Measurements from ENCODE around the gene LRP2BP. TPM values are rescaled to one million over a fixed set of nuclear protein-coding genes. Genes with fewer than 3 reads are reported as not detected.

LRP2BP gene
- total and polyA plus RNA-seq, 2 of the 13 experiments (the other 11 are each of a cell fraction or from before 2014, with no cell fraction given) = 0.22 to 0.29 TPM

- TF ChIP-seq NFE2L1 (CRISPR knock-in tag; IDR thresholded peaks at IDR 0.05; ENCODE audit: borderline replicate concordance) (peak; percentile 63; the same call in 1 of the 2 replicates), REXO4 (CRISPR knock-in tag; IDR thresholded peaks at IDR 0.05; ENCODE audit: borderline replicate concordance) (peak; percentile 99), PAWR (CRISPR knock-in tag; IDR thresholded peaks at IDR 0.05; ENCODE audit: borderline replicate concordance) (no peak), GZF1 (CRISPR knock-in tag; IDR thresholded peaks at IDR 0.05) (no peak), SMAD9 (CRISPR knock-in tag; IDR thresholded peaks at IDR 0.05) (peak; percentile 81; the same call in 1 of the 2 replicates), ZNF501 (CRISPR knock-in tag; IDR thresholded peaks at IDR 0.05) (peak; percentile 90), KMT2A (CRISPR knock-in tag; IDR thresholded peaks at IDR 0.05) (peak; percentile 82), MBNL3 (CRISPR knock-in tag; conservative IDR thresholded peaks at IDR 0.05) (no peak), EEA1 (CRISPR knock-in tag; IDR thresholded peaks at IDR 0.05; ENCODE audit: borderline replicate concordance) (peak; percentile 65; the same call in 1 of the 2 replicates), FOXA3 (CRISPR knock-in tag; IDR thresholded peaks at IDR 0.05) (peak; percentile 67), ZNF3 (CRISPR knock-in tag; IDR thresholded peaks at IDR 0.05) (no peak), ZNF703 (CRISPR knock-in tag; IDR thresholded peaks at IDR 0.05; ENCODE audit: borderline replicate concordance) (peak; percentile 98), ZNF777 (CRISPR knock-in tag; IDR thresholded peaks at IDR 0.05) (peak; percentile 97), PHF5A (CRISPR knock-in tag; IDR thresholded peaks at IDR 0.05; ENCODE audit: low read depth, unreplicated experiment) (peak; percentile 65), ZNF441 (CRISPR knock-in tag; IDR thresholded peaks at IDR 0.05; ENCODE audit: borderline replicate concordance) (no peak), RBM22 (optimal IDR thresholded peaks at IDR 0.05; ENCODE audit: low read length) (peak; percentile 81), TEAD3 (CRISPR knock-in tag; optimal IDR thresholded peaks at IDR 0.05; ENCODE audit: borderline replicate concordance) (no peak), SAP130 (CRISPR knock-in tag; IDR thresholded peaks at IDR 0.05; ENCODE audit: low read depth) (peak; percentile 99)
- TF ChIP-seq, protein P1, sequence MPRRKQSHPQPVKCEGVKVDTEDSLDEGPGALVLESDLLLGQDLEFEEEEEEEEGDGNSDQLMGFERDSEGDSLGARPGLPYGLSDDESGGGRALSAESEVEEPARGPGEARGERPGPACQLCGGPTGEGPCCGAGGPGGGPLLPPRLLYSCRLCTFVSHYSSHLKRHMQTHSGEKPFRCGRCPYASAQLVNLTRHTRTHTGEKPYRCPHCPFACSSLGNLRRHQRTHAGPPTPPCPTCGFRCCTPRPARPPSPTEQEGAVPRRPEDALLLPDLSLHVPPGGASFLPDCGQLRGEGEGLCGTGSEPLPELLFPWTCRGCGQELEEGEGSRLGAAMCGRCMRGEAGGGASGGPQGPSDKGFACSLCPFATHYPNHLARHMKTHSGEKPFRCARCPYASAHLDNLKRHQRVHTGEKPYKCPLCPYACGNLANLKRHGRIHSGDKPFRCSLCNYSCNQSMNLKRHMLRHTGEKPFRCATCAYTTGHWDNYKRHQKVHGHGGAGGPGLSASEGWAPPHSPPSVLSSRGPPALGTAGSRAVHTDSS (CRISPR knock-in tag; conservative IDR thresholded peaks at IDR 0.05) = 0 out of 2 replicates have a peak, but pooled peaks have one; percentile 54
- TF ChIP-seq, protein P2, sequence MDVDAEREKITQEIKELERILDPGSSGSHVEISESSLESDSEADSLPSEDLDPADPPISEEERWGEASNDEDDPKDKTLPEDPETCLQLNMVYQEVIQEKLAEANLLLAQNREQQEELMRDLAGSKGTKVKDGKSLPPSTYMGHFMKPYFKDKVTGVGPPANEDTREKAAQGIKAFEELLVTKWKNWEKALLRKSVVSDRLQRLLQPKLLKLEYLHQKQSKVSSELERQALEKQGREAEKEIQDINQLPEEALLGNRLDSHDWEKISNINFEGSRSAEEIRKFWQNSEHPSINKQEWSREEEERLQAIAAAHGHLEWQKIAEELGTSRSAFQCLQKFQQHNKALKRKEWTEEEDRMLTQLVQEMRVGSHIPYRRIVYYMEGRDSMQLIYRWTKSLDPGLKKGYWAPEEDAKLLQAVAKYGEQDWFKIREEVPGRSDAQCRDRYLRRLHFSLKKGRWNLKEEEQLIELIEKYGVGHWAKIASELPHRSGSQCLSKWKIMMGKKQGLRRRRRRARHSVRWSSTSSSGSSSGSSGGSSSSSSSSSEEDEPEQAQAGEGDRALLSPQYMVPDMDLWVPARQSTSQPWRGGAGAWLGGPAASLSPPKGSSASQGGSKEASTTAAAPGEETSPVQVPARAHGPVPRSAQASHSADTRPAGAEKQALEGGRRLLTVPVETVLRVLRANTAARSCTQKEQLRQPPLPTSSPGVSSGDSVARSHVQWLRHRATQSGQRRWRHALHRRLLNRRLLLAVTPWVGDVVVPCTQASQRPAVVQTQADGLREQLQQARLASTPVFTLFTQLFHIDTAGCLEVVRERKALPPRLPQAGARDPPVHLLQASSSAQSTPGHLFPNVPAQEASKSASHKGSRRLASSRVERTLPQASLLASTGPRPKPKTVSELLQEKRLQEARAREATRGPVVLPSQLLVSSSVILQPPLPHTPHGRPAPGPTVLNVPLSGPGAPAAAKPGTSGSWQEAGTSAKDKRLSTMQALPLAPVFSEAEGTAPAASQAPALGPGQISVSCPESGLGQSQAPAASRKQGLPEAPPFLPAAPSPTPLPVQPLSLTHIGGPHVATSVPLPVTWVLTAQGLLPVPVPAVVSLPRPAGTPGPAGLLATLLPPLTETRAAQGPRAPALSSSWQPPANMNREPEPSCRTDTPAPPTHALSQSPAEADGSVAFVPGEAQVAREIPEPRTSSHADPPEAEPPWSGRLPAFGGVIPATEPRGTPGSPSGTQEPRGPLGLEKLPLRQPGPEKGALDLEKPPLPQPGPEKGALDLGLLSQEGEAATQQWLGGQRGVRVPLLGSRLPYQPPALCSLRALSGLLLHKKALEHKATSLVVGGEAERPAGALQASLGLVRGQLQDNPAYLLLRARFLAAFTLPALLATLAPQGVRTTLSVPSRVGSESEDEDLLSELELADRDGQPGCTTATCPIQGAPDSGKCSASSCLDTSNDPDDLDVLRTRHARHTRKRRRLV (CRISPR knock-in tag; IDR thresholded peaks at IDR 0.05) = peak; percentile 83; the same call in 1 of the 2 replicates
- TF ChIP-seq, protein P3, sequence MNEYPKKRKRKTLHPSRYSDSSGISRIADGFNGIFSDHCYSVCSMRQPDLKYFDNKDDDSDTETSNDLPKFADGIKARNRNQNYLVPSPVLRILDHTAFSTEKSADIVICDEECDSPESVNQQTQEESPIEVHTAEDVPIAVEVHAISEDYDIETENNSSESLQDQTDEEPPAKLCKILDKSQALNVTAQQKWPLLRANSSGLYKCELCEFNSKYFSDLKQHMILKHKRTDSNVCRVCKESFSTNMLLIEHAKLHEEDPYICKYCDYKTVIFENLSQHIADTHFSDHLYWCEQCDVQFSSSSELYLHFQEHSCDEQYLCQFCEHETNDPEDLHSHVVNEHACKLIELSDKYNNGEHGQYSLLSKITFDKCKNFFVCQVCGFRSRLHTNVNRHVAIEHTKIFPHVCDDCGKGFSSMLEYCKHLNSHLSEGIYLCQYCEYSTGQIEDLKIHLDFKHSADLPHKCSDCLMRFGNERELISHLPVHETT (CRISPR knock-in tag; conservative IDR thresholded peaks at IDR 0.05) = peak; percentile 96
- TF ChIP-seq, protein P4, sequence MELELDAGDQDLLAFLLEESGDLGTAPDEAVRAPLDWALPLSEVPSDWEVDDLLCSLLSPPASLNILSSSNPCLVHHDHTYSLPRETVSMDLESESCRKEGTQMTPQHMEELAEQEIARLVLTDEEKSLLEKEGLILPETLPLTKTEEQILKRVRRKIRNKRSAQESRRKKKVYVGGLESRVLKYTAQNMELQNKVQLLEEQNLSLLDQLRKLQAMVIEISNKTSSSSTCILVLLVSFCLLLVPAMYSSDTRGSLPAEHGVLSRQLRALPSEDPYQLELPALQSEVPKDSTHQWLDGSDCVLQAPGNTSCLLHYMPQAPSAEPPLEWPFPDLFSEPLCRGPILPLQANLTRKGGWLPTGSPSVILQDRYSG (CRISPR knock-in tag; IDR thresholded peaks at IDR 0.05) = no peak; the same call in 1 of the 2 replicates
Measured at GRCh38 chr4:185395956-185396723, 416 bp upstream of the LRP2BP start (continued).

Measured in HepG2 (cell line).